Measurements from ENCODE around the gene PROM1. TPM values are rescaled to one million over a fixed set of nuclear protein-coding genes. Genes with fewer than 3 reads are reported as not detected.

The PROM1 gene
- total RNA-seq, 2 experiments from 2014 or later = not detected

- Histone ChIP-seq H3K9me3 (ENCODE audit: low read length) (no peaks in the 10 kb centered on the region), H4K20me1 (ENCODE audit: insufficient read depth, low read length) (no peaks in the 10 kb centered on the region), H3K4me3 (ENCODE audit: low read depth, low read length, poor library complexity, severe bottlenecking) (no peak overlapping the region), H3K4me2 (ENCODE audit: low read length) (no peak overlapping the region), H3K4me1 (ENCODE audit: insufficient read depth, low read length, poor library complexity, severe bottlenecking) (no peaks in the 10 kb centered on the region), H3K36me3 (ENCODE audit: insufficient read depth, low read length) (no peaks in the 10 kb centered on the region), H2AFZ (ENCODE audit: low read length) (no peak overlapping the region), H3K9me2 (ENCODE audit: insufficient read depth, low read length) (no peaks in the 10 kb centered on the region), H3K79me2 (ENCODE audit: insufficient read depth, low read depth, low read length) (no peaks in the 10 kb centered on the region), H3K27ac (ENCODE audit: low read depth, low read length, poor library complexity, severe bottlenecking) (no peak overlapping the region)
- ChIA-PET POLR2A (interaction anchor here (1.1 to 1.3 kb wide), 2 partner anchors 9 to 25 kb away, joined by 3 to 5 read pairs; no protein-coding TSS in a partner anchor), CTCF (ENCODE audit: unreplicated experiment) (no interaction called here)
- TF ChIP-seq CTCF (conservative IDR thresholded peaks at IDR 0.05; ENCODE audit: low read length) (no peak), EZH2phosphoT487 (IDR thresholded peaks at IDR 0.05; ENCODE audit: borderline replicate concordance, low read depth, low read length) (no peak)
- no peak for DNase-seq (ENCODE audit: low spot score)
- BruUV-seq (replicated peaks) = no TSS peak
- intact Hi-C loops (cut with micrococcal nuclease; ENCODE audit: unreplicated experiment) = no loop called here
These were observed 42.0 kb upstream of the PROM1 start for GRCh38 chr4:16125571-16126445.

GRCh38 chr4:16124232-16124631, 40.4 kb upstream of the PROM1 start:
- H3K4me1 ChIP-seq (ENCODE audit: insufficient read depth, low read length, poor library complexity, severe bottlenecking) = no peaks in the 10 kb centered on the region
- no peak for DNase-seq (ENCODE audit: low spot score)
- TF ChIP-seq CTCF (conservative IDR thresholded peaks at IDR 0.05; ENCODE audit: low read length) = no peak
- no peak for TF ChIP-seq EZH2phosphoT487 (IDR thresholded peaks at IDR 0.05; ENCODE audit: borderline replicate concordance, low read depth, low read length)
- POLR2A ChIA-PET = no interaction called here
- no peak overlapping the region for H3K27ac ChIP-seq (ENCODE audit: low read depth, low read length, poor library complexity, severe bottlenecking)
- H2AFZ ChIP-seq (ENCODE audit: low read length) = no peak overlapping the region
- H3K4me3 ChIP-seq (ENCODE audit: low read depth, low read length, poor library complexity, severe bottlenecking) = no peak overlapping the region
- H3K9me2 ChIP-seq (ENCODE audit: insufficient read depth, low read length) = no peaks in the 10 kb centered on the region
- CTCF ChIA-PET (ENCODE audit: unreplicated experiment) = interaction anchor here (0.6 kb wide), 1 partner anchor 193 kb away, joined by 3 read pairs; no protein-coding TSS in a partner anchor
- H3K4me2 ChIP-seq (ENCODE audit: low read length) = no peak overlapping the region
- no peaks in the 10 kb centered on the region for H3K79me2 ChIP-seq (ENCODE audit: insufficient read depth, low read depth, low read length)
- BruUV-seq (replicated peaks) = no TSS peak
- H3K9me3 ChIP-seq (ENCODE audit: low read length) = no peaks in the 10 kb centered on the region
- intact Hi-C loops (cut with micrococcal nuclease; ENCODE audit: unreplicated experiment) = no loop called here
- no peaks in the 10 kb centered on the region for H3K36me3 ChIP-seq (ENCODE audit: insufficient read depth, low read length)
- H4K20me1 ChIP-seq (ENCODE audit: insufficient read depth, low read length) = no peaks in the 10 kb centered on the region

Measured in OCI-LY7 (cell line).